Mesothelial cell of epicardium (in vitro differentiated cells): ENCODE data around the gene IRF8. TPM values are rescaled to one million over a fixed set of nuclear protein-coding genes. Genes with fewer than 3 reads are reported as not detected.

Experiments
- DNase-seq, 2 experiments: peaks; one replicate each; pipeline ENCODE4 v3.0.0; 2021; ENCODE audit warnings: low spot score in 2 of 2; ENCODE audit not compliant: unreplicated experiment in 2 of 2
- H3K27ac Mint-ChIP-seq: 2 replicates; pipeline ENCODE4 v1.8.0; 2021; ENCODE audit warnings: mixed read lengths
- H3K27me3 Mint-ChIP-seq: 2 replicates; pipeline ENCODE4 v1.8.0; 2021; ENCODE audit warnings: low read depth, mixed read lengths
- H3K36me3 Mint-ChIP-seq: 2 replicates; pipeline ENCODE4 v1.8.0; 2021; ENCODE audit warnings: mixed read lengths
- H3K4me1 Mint-ChIP-seq: 2 replicates; pipeline ENCODE4 v1.8.0; 2021; ENCODE audit warnings: mixed read lengths
- H3K4me3 Mint-ChIP-seq: 2 replicates; pipeline ENCODE4 v1.8.0; 2021; ENCODE audit warnings: mild to moderate bottlenecking, moderate library complexity, mixed read lengths
- H3K9me3 Mint-ChIP-seq: 2 replicates; pipeline ENCODE4 v1.8.0; 2021; ENCODE audit warnings: mixed read lengths
- CTCF ChIP-seq: fragments of 200-600 bp; sonication (generic); IDR thresholded peaks from one replicate; pipeline ENCODE4 v1.5.0; 2021; ENCODE audit warnings: antibody characterized with exemption; ENCODE audit not compliant: unreplicated experiment
- total RNA-seq: library from RNA; stranded (reverse); gene quantifications from 3 replicates; pipeline ENCODE4 v1.2.1, GENCODE V29; 2021

Gene IRF8
- total RNA-seq, 1 donor from 2014 or later: 5.8 TPM

- H3K4me3 Mint-ChIP-seq: no peak overlapping the region
- H3K4me1 Mint-ChIP-seq: no peaks in the 10 kb centered on the region
- no peak overlapping the region for H3K27ac Mint-ChIP-seq
- no peaks in the 10 kb centered on the region for H3K9me3 Mint-ChIP-seq
- no peaks in the 10 kb centered on the region for H3K36me3 Mint-ChIP-seq
- no peak for TF ChIP-seq CTCF
- no peak for DNase-seq
- peaks cover 5% of the 10 kb centered on the region for H3K27me3 Mint-ChIP-seq
Observed at GRCh38 chr16:85954927-85955519, 56.1 kb downstream of the IRF8 start.

- no peak overlapping the region for H3K27ac Mint-ChIP-seq
- peaks cover 4% of the 10 kb centered on the region for H3K27me3 Mint-ChIP-seq
- no peak overlapping the region for H3K4me3 Mint-ChIP-seq
- H3K9me3 Mint-ChIP-seq: no peaks in the 10 kb centered on the region
- no peak for DNase-seq
- no peak for TF ChIP-seq CTCF
- H3K36me3 Mint-ChIP-seq: no peaks in the 10 kb centered on the region
- no peaks in the 10 kb centered on the region for H3K4me1 Mint-ChIP-seq
Observed at GRCh38 chr16:85955566-85955965, 56.6 kb downstream of the IRF8 start.

GRCh38 chr16:85956426-85956825 is 57.5 kb downstream of the IRF8 start:
- Mint-ChIP-seq H3K4me3 (no peak overlapping the region), H3K27me3 (peaks cover 4% of the 10 kb centered on the region), H3K27ac (no peak overlapping the region), H3K4me1 (no peaks in the 10 kb centered on the region), H3K9me3 (no peaks in the 10 kb centered on the region), H3K36me3 (no peaks in the 10 kb centered on the region)
- TF ChIP-seq CTCF: no peak
- DNase-seq: no peak

GRCh38 chr16:85958731-85959130 is 59.8 kb downstream of the IRF8 start:
- no peak overlapping the region for H3K4me3 Mint-ChIP-seq
- H3K9me3 Mint-ChIP-seq: no peaks in the 10 kb centered on the region
- H3K27ac Mint-ChIP-seq: no peak overlapping the region
- H3K27me3 Mint-ChIP-seq: peaks cover 4% of the 10 kb centered on the region
- H3K36me3 Mint-ChIP-seq: no peaks in the 10 kb centered on the region
- peaks cover 8% of the 10 kb centered on the region for H3K4me1 Mint-ChIP-seq
- no peak for DNase-seq
- no peak for TF ChIP-seq CTCF

- no peak for TF ChIP-seq CTCF
- no peak for DNase-seq
- no peak overlapping the region for H3K4me3 Mint-ChIP-seq
Observed at GRCh38 chr16:85959686-85960085, 60.7 kb downstream of the IRF8 start.

More at GRCh38 chr16:85959686-85960085, 60.7 kb downstream of the IRF8 start:
- H3K27ac Mint-ChIP-seq: no peak overlapping the region
- H3K27me3 Mint-ChIP-seq: peaks cover 4% of the 10 kb centered on the region
- H3K9me3 Mint-ChIP-seq: no peaks in the 10 kb centered on the region
- no peaks in the 10 kb centered on the region for H3K36me3 Mint-ChIP-seq
- peaks cover 16% of the 10 kb centered on the region for H3K4me1 Mint-ChIP-seq
